Loucy (cell line): Measurements from ENCODE around the gene HERC2.

Experiments
- CTCF ChIP-seq: fragments of 200-600 bp; sonication (generic); conservative IDR thresholded peaks from 2 replicates; pipeline ENCODE4 v1.5.1; 2014; ENCODE audit warnings: mild to moderate bottlenecking, antibody characterized with exemption, low read length
- EZH2phosphoT487 ChIP-seq: fragments of 200-600 bp; IDR thresholded peaks from 2 replicates; pipeline ENCODE4 v1.6.1; 2018; ENCODE audit warnings: antibody characterized with exemption, mild to moderate bottlenecking, moderate library complexity, borderline replicate concordance

- TF ChIP-seq CTCF (peak; percentile 34), EZH2phosphoT487 (no peak)
Measured at GRCh38 chr15:28098766-28099554, 223.0 kb downstream of the HERC2 start, which contains the start of gene OCA2.
